HUES64 (cell line): ENCODE data around the gene HTT.

Source experiments
- H3K27ac ChIP-seq: 2 replicates; pipeline ENCODE4 v1.7.0; 2013; ENCODE audit warnings: low read depth, low read length, inconsistent platforms
- H3K27me3 ChIP-seq: 2 replicates; pipeline ENCODE4 v1.6.1; 2013; ENCODE audit warnings: mild to moderate bottlenecking, low read length; ENCODE audit not compliant: insufficient read depth
- H3K36me3 ChIP-seq: 2 replicates; pipeline ENCODE4 v1.6.1; 2013; ENCODE audit warnings: mild to moderate bottlenecking, low read length; ENCODE audit not compliant: insufficient read depth
- H3K4me1 ChIP-seq: 2 replicates; pipeline ENCODE4 v1.6.1; 2013; ENCODE audit warnings: mild to moderate bottlenecking, low read length, moderate library complexity; ENCODE audit not compliant: insufficient read depth
- H3K4me3 ChIP-seq: 2 replicates; pipeline ENCODE4 v1.5.1; 2013; ENCODE audit warnings: mild to moderate bottlenecking, low read length, moderate library complexity
- H3K9ac ChIP-seq: 2 replicates; pipeline ENCODE4 v1.6.1; 2013; ENCODE audit warnings: mild to moderate bottlenecking, low read depth, low read length
- H3K9me3 ChIP-seq: 2 replicates; pipeline ENCODE4 v1.6.1; 2013; ENCODE audit warnings: low read depth, low read length; ENCODE audit not compliant: insufficient read depth
- WGBS: fragments of 150-250, 120-280 bp; methylation state at CpG from one replicate; pipeline ENCODE4 v1.1.7; 2013; ENCODE audit warnings: missing lambda C conversion rate; 5-methylcytosine and 5-hydroxymethylcytosine counted together

The HTT gene

DNA sequence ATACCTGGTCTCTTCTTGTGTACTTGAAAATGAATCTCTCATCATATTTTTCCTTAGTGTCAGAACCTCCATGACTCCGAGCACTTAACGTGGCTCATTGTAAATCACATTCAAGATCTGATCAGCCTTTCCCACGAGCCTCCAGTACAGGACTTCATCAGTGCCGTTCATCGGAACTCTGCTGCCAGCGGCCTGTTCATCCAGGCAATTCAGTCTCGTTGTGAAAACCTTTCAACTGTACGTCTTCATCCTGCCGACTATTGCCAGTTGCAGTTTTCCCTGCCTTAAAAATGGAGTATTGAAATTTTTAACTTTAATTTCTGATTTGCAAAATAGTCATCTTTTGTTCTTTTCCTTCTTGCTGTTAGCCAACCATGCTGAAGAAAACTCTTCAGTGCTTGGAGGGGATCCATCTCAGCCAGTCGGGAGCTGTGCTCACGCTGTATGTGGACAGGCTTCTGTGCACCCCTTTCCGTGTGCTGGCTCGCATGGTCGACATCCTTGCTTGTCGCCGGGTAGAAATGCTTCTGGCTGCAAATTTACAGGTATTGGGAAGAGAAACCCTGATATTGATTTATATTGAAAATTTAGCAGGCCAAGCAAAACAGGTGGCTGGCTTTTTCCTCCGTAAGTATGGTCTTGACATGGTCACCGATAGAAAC lies 132.1 kb downstream of the HTT start:
- H3K9ac ChIP-seq, result no peak overlapping the region
- no peak overlapping the region for H3K27ac ChIP-seq
- no peaks in the 10 kb centered on the region for H3K27me3 ChIP-seq
- H3K4me3 ChIP-seq, result no peak overlapping the region
- H3K9me3 ChIP-seq, result no peaks in the 10 kb centered on the region
- no peaks in the 10 kb centered on the region for H3K4me1 ChIP-seq
- 96% methylated on average over 18 of the region's 18 CpGs for WGBS
- H3K36me3 ChIP-seq, result peaks cover 87% of the 10 kb centered on the region

DNA sequence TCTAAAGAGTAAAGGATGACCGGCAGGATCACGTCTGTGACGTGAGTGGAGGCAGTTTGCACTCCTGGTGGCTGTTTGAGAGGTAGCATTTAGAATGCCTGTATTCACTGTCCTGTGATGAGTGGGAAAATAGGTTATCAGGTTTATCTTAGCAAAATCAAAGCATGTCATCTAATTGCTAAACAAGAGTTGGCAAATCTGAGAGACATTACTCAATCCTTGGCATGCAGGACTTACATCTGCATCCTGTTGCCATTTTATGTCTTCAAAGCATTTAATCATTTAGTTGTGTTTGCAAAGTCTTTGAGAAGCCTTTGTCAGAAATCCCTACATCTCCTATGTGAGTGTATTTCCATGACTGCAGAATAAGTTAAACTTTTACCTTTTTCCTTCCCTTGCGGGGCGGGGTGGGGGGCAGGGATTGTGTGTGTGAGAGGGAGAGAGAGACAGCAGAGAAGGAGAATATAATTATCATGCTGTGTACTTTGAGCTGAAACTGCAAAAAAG lies 133.1 kb downstream of the HTT start:
- H3K27me3 ChIP-seq, result no peaks in the 10 kb centered on the region
- no peak overlapping the region for H3K9ac ChIP-seq
- 94% methylated on average over 3 of the region's 5 CpGs for WGBS
- no peak overlapping the region for H3K4me3 ChIP-seq
- peaks cover 87% of the 10 kb centered on the region for H3K36me3 ChIP-seq
- H3K4me1 ChIP-seq, result no peaks in the 10 kb centered on the region
- no peaks in the 10 kb centered on the region for H3K9me3 ChIP-seq
- no peak overlapping the region for H3K27ac ChIP-seq

GRCh38 chr4:3208826-3209225 lies 134.3 kb downstream of the HTT start:
- H3K4me3 ChIP-seq, result no peak overlapping the region
- no peak overlapping the region for H3K9ac ChIP-seq
- WGBS, result 94% methylated on average over 14 of the region's 14 CpGs
- H3K9me3 ChIP-seq, result no peaks in the 10 kb centered on the region
- H3K4me1 ChIP-seq, result no peaks in the 10 kb centered on the region
- H3K27ac ChIP-seq, result no peak overlapping the region
- no peaks in the 10 kb centered on the region for H3K27me3 ChIP-seq
- peaks cover 93% of the 10 kb centered on the region for H3K36me3 ChIP-seq

GRCh38 chr4:3209551-3210325 lies 135.3 kb downstream of the HTT start:
- WGBS, result 94% methylated on average over 17 of the region's 17 CpGs
- H3K27me3 ChIP-seq, result no peaks in the 10 kb centered on the region
- H3K27ac ChIP-seq, result no peak overlapping the region
- H3K9ac ChIP-seq, result no peak overlapping the region
- peaks cover 93% of the 10 kb centered on the region for H3K36me3 ChIP-seq
- H3K4me3 ChIP-seq, result no peak overlapping the region
- no peaks in the 10 kb centered on the region for H3K9me3 ChIP-seq
- H3K4me1 ChIP-seq, result no peaks in the 10 kb centered on the region

GRCh38 chr4:3210467-3210866 lies 136.0 kb downstream of the HTT start:
- no peak overlapping the region for H3K9ac ChIP-seq
- no peaks in the 10 kb centered on the region for H3K4me1 ChIP-seq
- WGBS, result 98% methylated on average over 6 of the region's 6 CpGs
- H3K36me3 ChIP-seq, result peaks cover 94% of the 10 kb centered on the region
- H3K4me3 ChIP-seq, result no peak overlapping the region
- H3K9me3 ChIP-seq, result no peaks in the 10 kb centered on the region
- no peaks in the 10 kb centered on the region for H3K27me3 ChIP-seq
- H3K27ac ChIP-seq, result no peak overlapping the region

DNA sequence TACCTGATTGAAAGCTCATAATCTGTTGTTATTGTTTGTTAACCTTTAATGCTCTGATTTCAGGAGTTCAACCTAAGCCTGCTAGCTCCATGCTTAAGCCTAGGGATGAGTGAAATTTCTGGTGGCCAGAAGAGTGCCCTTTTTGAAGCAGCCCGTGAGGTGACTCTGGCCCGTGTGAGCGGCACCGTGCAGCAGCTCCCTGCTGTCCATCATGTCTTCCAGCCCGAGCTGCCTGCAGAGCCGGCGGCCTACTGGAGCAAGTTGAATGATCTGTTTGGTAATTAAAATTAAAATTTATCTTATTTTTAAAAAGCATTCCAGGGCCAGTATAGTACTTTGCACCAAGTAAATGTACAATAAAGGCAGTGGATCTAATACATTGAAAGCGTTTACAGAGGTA lies 137.4 kb downstream of the HTT start:
- peaks cover 93% of the 10 kb centered on the region for H3K36me3 ChIP-seq

DNA sequence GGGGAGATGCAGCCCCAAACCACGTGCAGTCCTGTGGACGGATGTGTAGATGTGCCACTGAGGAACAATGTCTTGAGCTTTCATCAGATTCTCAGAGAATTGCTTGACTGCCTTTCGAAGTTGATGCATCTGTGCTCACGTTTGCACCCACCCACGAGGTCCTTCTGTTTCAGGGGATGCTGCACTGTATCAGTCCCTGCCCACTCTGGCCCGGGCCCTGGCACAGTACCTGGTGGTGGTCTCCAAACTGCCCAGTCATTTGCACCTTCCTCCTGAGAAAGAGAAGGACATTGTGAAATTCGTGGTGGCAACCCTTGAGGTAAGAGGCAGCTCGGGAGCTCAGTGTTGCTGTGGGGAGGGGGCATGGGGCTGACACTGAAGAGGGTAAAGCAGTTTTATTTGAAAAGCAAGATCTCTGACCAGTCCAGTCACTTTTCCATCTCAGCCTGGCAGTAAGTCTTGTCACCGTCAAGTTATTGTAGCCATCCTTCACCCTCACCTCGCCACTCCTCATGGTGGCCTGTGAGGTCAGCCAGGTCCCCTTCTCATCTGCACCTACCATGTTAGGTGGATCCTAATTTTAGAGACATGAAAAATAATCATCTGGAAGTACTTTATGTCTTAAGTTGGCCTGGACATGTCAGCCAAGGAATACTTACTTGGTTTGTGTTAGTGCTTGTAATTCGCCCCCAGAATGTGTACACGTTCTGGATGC lies 138.1 kb downstream of the HTT start:
- H3K9ac ChIP-seq, result no peak overlapping the region
- H3K27ac ChIP-seq, result no peak overlapping the region
- no peak overlapping the region for H3K4me3 ChIP-seq
- no peaks in the 10 kb centered on the region for H3K9me3 ChIP-seq
- H3K36me3 ChIP-seq, result peaks cover 93% of the 10 kb centered on the region
- no peaks in the 10 kb centered on the region for H3K4me1 ChIP-seq
- 94% methylated on average over 12 of the region's 12 CpGs for WGBS
- H3K27me3 ChIP-seq, result no peaks in the 10 kb centered on the region

More for the DNA sequence above, 137.4 kb downstream of the HTT start:
- Histone ChIP-seq H3K27ac (no peak overlapping the region), H3K9ac (no peak overlapping the region), H3K9me3 (no peaks in the 10 kb centered on the region), H3K4me3 (no peak overlapping the region), H3K4me1 (no peaks in the 10 kb centered on the region), H3K27me3 (no peaks in the 10 kb centered on the region)
- WGBS, result 97% methylated on average over 8 of the region's 8 CpGs

- Histone ChIP-seq H3K9me3 (no peaks in the 10 kb centered on the region), H3K27me3 (no peaks in the 10 kb centered on the region), H3K36me3 (peaks cover 93% of the 10 kb centered on the region), H3K9ac (no peak overlapping the region), H3K27ac (no peak overlapping the region), H3K4me1 (no peaks in the 10 kb centered on the region), H3K4me3 (no peak overlapping the region)
- 95% methylated on average over 4 of the region's 4 CpGs for WGBS
Measured at GRCh38 chr4:3213106-3213425, 138.6 kb downstream of the HTT start.

DNA sequence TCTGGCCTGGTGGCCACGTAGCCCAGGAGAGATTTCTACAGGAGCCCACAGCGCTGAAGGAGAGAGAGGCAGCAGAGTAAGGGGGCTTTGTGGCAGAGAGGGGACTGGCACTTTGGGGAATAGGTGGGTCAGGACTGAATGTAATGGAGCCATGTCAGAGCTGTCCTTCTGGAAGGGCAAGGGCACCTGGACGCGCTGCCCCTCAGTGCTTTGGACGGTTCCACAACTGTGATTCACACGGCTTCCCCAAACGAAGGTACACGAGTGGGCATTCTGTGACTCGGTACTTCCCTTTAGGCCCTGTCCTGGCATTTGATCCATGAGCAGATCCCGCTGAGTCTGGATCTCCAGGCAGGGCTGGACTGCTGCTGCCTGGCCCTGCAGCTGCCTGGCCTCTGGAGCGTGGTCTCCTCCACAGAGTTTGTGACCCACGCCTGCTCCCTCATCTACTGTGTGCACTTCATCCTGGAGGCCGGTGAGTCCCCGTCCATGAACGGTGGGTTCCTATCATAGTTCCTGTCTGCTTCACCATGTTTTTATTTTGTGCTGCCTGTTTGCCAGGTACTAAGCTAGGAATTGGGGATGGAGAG lies 139.3 kb downstream of the HTT start:
- H3K27ac ChIP-seq, result no peak overlapping the region
- peaks cover 91% of the 10 kb centered on the region for H3K36me3 ChIP-seq
- H3K9me3 ChIP-seq, result no peaks in the 10 kb centered on the region
- H3K4me3 ChIP-seq, result no peak overlapping the region
- 94% methylated on average over 15 of the region's 15 CpGs for WGBS
- H3K9ac ChIP-seq, result no peak overlapping the region
- H3K4me1 ChIP-seq, result no peaks in the 10 kb centered on the region
- no peaks in the 10 kb centered on the region for H3K27me3 ChIP-seq

GRCh38 chr4:3215256-3215655 lies 140.8 kb downstream of the HTT start:
- Histone ChIP-seq H3K4me3 (no peak overlapping the region), H3K9me3 (no peaks in the 10 kb centered on the region), H3K36me3 (peaks cover 91% of the 10 kb centered on the region), H3K4me1 (no peaks in the 10 kb centered on the region), H3K27ac (no peak overlapping the region), H3K9ac (no peak overlapping the region), H3K27me3 (no peaks in the 10 kb centered on the region)
- 97% methylated on average over 12 of the region's 12 CpGs for WGBS

DNA sequence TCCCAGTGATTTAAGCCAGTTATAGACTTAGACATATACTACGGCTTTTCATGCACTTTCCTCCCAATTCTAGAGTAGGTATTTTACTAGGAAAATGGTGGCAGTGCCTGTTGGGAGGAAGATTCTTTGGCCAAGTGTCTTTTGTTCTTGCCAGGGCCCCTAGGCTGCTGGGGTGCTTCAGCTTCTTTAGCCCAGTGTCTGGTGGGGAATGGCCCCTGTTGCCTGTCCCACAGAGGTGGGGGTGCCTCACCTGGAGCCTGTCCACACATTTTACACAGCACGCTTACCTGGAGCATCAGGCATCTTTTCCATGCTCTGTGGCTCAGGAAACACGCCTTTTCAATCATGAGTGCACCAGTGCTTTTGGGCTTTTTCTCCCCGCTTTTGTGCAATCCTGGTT lies 141.3 kb downstream of the HTT start:
- H3K27ac ChIP-seq, result no peak overlapping the region
- no peaks in the 10 kb centered on the region for H3K27me3 ChIP-seq
- H3K4me1 ChIP-seq, result no peaks in the 10 kb centered on the region
- peaks cover 92% of the 10 kb centered on the region for H3K36me3 ChIP-seq
- H3K4me3 ChIP-seq, result no peak overlapping the region
- 91% methylated on average over 3 of the region's 4 CpGs for WGBS
- H3K9me3 ChIP-seq, result no peaks in the 10 kb centered on the region
- no peak overlapping the region for H3K9ac ChIP-seq
